GM12892 (cell line): ENCODE results near the gene WSCD2.

Experiments used
- POLR2A ChIP-seq: IDR thresholded peaks from 2 replicates; pipeline ENCODE4 v1.6.1; 2011; ENCODE audit warnings: low read depth, low read length, control low read depth
- POLR2AphosphoS5 ChIP-seq: IDR thresholded peaks from 2 replicates; pipeline ENCODE4 v1.6.1; 2011; ENCODE audit warnings: low read depth, low read length, control low read depth
- TAF1 ChIP-seq: IDR thresholded peaks from 2 replicates; pipeline ENCODE4 v1.6.1; 2011; ENCODE audit warnings: low read depth, mild to moderate bottlenecking, control low read depth, low read length, borderline replicate concordance

DNA sequence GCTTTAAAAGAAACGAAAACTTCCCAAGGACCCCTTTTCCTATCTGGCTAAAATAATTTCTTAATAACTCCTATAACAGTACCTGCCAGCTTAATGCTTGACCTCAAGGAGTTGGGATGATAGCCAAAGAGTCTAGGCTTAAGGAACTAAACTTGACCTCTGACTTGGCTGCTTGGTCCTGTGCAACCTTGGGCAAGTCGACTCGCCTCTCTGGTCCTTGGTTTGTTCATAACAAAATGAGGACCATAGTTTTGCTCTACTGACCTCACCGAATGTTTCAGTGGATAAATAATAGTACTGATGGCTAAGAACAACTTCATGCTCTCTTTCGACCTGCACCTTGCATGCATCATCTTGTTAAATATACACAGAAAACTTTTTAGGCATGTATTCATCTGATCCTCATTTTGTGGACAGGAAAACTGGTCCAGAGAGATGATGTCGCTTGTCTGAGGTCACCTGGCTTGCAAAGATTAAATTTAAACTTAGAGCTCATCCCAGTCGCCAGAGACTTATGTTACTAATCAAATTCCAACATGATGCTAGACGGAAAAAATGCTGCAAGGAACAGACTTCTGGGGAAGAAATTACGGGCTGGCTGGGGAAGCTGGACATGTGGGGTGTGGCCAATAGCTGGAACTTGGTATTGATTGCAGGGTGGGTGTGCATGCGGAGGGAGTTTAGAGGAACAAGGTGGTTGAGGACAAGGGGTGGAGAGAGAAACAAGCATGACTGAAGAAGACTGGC, 38.0 kb upstream of the WSCD2 start:
- TF ChIP-seq POLR2A: no peak
- TF ChIP-seq TAF1: no peak
- no peak for TF ChIP-seq POLR2AphosphoS5
